SU-DHL-6 (cell line): ENCODE data around the gene P2RY14.

Experiments
- H2AFZ ChIP-seq: fragments of 200-600 bp; sonication (generic); 2 replicates; pipeline ENCODE4 v1.6.1; 2014; ENCODE audit warnings: low read depth, mild to moderate bottlenecking, moderate library complexity, mixed read lengths, antibody characterized with exemption, low read length; ENCODE audit not compliant: severe bottlenecking
- H3F3A ChIP-seq: fragments of 200-600 bp; shearing (Covaris generic); 2 replicates; pipeline ENCODE4 v1.6.0; 2016; ENCODE audit warnings: antibody characterized with exemption, mild to moderate bottlenecking; ENCODE audit not compliant: insufficient read depth
- H3K27ac ChIP-seq: fragments of 200-600 bp; sonication (generic); 2 replicates; pipeline ENCODE4 v1.5.1; 2016; ENCODE audit warnings: low read depth, mild to moderate bottlenecking, low read length, moderate library complexity, mixed read lengths
- H3K27me3 ChIP-seq: fragments of 200-600 bp; sonication (generic), shearing (Covaris generic); 2 replicates; pipeline ENCODE4 v1.6.0; 2014; ENCODE audit warnings: mild to moderate bottlenecking, low read length
- H3K36me3 ChIP-seq: fragments of 200-600 bp; sonication (generic); 2 replicates; pipeline ENCODE4 v1.6.1; 2014; ENCODE audit warnings: mild to moderate bottlenecking, low read length, mixed read lengths
- H3K4me2 ChIP-seq: fragments of 300-600, 200-600 bp; shearing (Covaris generic), sonication (generic); 2 replicates; pipeline ENCODE4 v1.6.0; 2014; ENCODE audit warnings: low read length, low read depth, mild to moderate bottlenecking; ENCODE audit not compliant: poor library complexity, severe bottlenecking
- H3K4me3 ChIP-seq: fragments of 200-600 bp; sonication (generic); 2 replicates; pipeline ENCODE4 v1.5.1; 2014; ENCODE audit warnings: antibody characterized with exemption, low read length, mild to moderate bottlenecking, mixed read lengths; ENCODE audit not compliant: insufficient read depth, poor library complexity, severe bottlenecking
- H3K79me2 ChIP-seq: fragments of 200-600 bp; sonication (generic); 2 replicates; pipeline ENCODE4 v1.6.1; 2014; ENCODE audit warnings: mild to moderate bottlenecking, low read length, moderate library complexity; ENCODE audit not compliant: insufficient read depth
- H3K9ac ChIP-seq: fragments of 200-600 bp; sonication (generic); 2 replicates; pipeline ENCODE4 v1.7.0; 2014; ENCODE audit warnings: mild to moderate bottlenecking, low read length
- H3K9me2 ChIP-seq: fragments of 200-600 bp; sonication (generic); replicated peaks from 2 replicates; pipeline ENCODE4 v1.6.1; 2014; ENCODE audit warnings: low read length; ENCODE audit not compliant: insufficient read depth
- H3K9me3 ChIP-seq: fragments of 200-600 bp; sonication (generic); 2 replicates; pipeline ENCODE4 v1.6.1; 2014; ENCODE audit warnings: low read length, mixed read lengths; ENCODE audit not compliant: insufficient read depth
- H4K20me1 ChIP-seq: fragments of 200-600 bp; sonication (generic); 2 replicates; pipeline ENCODE4 v1.6.1; 2014; ENCODE audit warnings: low read depth, mild to moderate bottlenecking, antibody characterized with exemption, low read length, moderate library complexity, mixed read lengths
- CTCF ChIP-seq: fragments of 200-600 bp; sonication (generic); IDR thresholded peaks from one replicate; pipeline ENCODE4 v1.5.1; 2017; ENCODE audit warnings: antibody characterized with exemption, mild to moderate bottlenecking, low read length, moderate library complexity; ENCODE audit not compliant: insufficient read depth, poor library complexity, severe bottlenecking
- EZH2phosphoT487 ChIP-seq: fragments of 200-600 bp; sonication (generic), shearing (Covaris generic); conservative IDR thresholded peaks from 2 replicates; pipeline ENCODE4 v1.6.1; 2018; ENCODE audit warnings: mild to moderate bottlenecking, antibody characterized with exemption, low read length, moderate library complexity, mixed read lengths

Gene P2RY14

GRCh38 chr3:151282921-151283320 is 4.6 kb upstream of the P2RY14 start:
- H3F3A ChIP-seq = 0 out of 2 replicates have a peak, but pooled peaks cover 3% of the 10 kb centered on the region
- no peak overlapping the region for H3K4me2 ChIP-seq
- no peak overlapping the region for H2AFZ ChIP-seq
- H3K79me2 ChIP-seq = no peaks in the 10 kb centered on the region
- TF ChIP-seq CTCF = peak; percentile 50
- TF ChIP-seq EZH2phosphoT487 = no peak
- H3K27ac ChIP-seq = no peak overlapping the region
- no peaks in the 10 kb centered on the region for H3K36me3 ChIP-seq
- H3K9me2 ChIP-seq = no peaks in the 10 kb centered on the region
- H4K20me1 ChIP-seq = no peaks in the 10 kb centered on the region
- H3K9me3 ChIP-seq = no peaks in the 10 kb centered on the region
- no peaks in the 10 kb centered on the region for H3K27me3 ChIP-seq
- no peak overlapping the region for H3K9ac ChIP-seq
- no peak overlapping the region for H3K4me3 ChIP-seq

- TF ChIP-seq EZH2phosphoT487 (no peak), CTCF (no peak)
- no peak overlapping the region for H3K27ac ChIP-seq
- no peak overlapping the region for H3K4me2 ChIP-seq
These were observed 3.5 kb upstream of the P2RY14 start for GRCh38 chr3:151281671-151282324.

GRCh38 chr3:151276687-151277042 is 1.7 kb downstream of the P2RY14 start:
- no peak overlapping the region for H3K4me2 ChIP-seq
- H3K27me3 ChIP-seq = no peaks in the 10 kb centered on the region
- TF ChIP-seq EZH2phosphoT487 (no peak), CTCF (no peak)
- H2AFZ ChIP-seq = no peak overlapping the region
- H3K9ac ChIP-seq = no peak overlapping the region
- no peak overlapping the region for H3K27ac ChIP-seq
- H3K79me2 ChIP-seq = no peaks in the 10 kb centered on the region
- no peaks in the 10 kb centered on the region for H3K36me3 ChIP-seq
- H3K9me2 ChIP-seq = no peaks in the 10 kb centered on the region
- no peaks in the 10 kb centered on the region for H3F3A ChIP-seq
- H3K4me3 ChIP-seq = no peak overlapping the region
- no peaks in the 10 kb centered on the region for H4K20me1 ChIP-seq
- H3K9me3 ChIP-seq = no peaks in the 10 kb centered on the region

More at GRCh38 chr3:151281671-151282324, 3.5 kb upstream of the P2RY14 start:
- Histone ChIP-seq H3K4me3 (no peak overlapping the region), H3K9ac (no peak overlapping the region), H4K20me1 (no peaks in the 10 kb centered on the region), H3F3A (0 out of 2 replicates have a peak, but pooled peaks cover 3% of the 10 kb centered on the region), H3K27me3 (no peaks in the 10 kb centered on the region), H2AFZ (no peak overlapping the region), H3K9me2 (no peaks in the 10 kb centered on the region), H3K36me3 (no peaks in the 10 kb centered on the region), H3K79me2 (no peaks in the 10 kb centered on the region), H3K9me3 (no peaks in the 10 kb centered on the region)
